ENCODE measurements around the gene GMDS. TPM values are rescaled to one million over a fixed set of nuclear protein-coding genes. Genes with fewer than 3 reads are reported as not detected.

The GMDS gene
- total and polyA plus RNA-seq, 2 experiments from 2014 or later = 30.1 to 36.5 TPM

DNA sequence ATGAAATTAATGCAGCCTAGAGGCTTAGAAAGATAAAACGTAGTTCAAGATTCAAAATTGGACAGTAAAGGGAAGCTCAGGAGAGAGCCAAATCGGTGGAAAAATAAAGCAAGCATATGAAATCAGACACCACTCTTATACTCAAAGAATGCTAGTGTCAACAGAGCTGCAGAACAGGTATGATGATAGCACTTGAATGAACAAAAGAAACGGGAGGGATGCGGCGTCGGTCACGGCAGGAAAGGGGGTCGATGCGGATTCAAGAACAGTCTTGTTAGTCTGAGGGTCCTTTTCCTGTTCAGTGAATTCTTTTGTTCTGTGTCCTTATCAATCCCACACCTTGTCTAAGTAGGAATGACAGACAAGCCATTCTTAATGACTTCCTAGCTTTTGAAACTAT, 521.3 kb downstream of the GMDS start:
- H3K27me3 Mint-ChIP-seq (ENCODE audit: insufficient read depth, low read depth, poor library complexity) = peaks cover 5% of the 10 kb centered on the region
- H3K27me3 ChIP-seq (ENCODE audit: insufficient read depth) = no peaks in the 10 kb centered on the region
- H3K4me3 ChIP-seq = no peak overlapping the region
- no peaks in the 10 kb centered on the region for H3K9me2 ChIP-seq (ENCODE audit: insufficient read depth)
- H3K9me3 Mint-ChIP-seq = no peaks in the 10 kb centered on the region
- ATAC-seq (no peak), DNase-seq (ENCODE audit: low spot score) (peak; percentile 46)
- TF ChIP-seq CREB1 (CRISPR knock-in tag; IDR thresholded peaks at IDR 0.05; ENCODE audit: low read depth) = no peak
- TF ChIP-seq EZH2 (IDR thresholded peaks at IDR 0.05; ENCODE audit: low read depth, unreplicated experiment) = no peak
- no peak for TF ChIP-seq POLR2AphosphoS5 (IDR thresholded peaks at IDR 0.05; ENCODE audit: low read depth)
- no peak for TF ChIP-seq STAT1 (IDR thresholded peaks at IDR 0.05; ENCODE audit: unreplicated experiment)
- no peak for TF ChIP-seq JUNB (IDR thresholded peaks at IDR 0.05; ENCODE audit: unreplicated experiment)
- TF ChIP-seq, protein P1, sequence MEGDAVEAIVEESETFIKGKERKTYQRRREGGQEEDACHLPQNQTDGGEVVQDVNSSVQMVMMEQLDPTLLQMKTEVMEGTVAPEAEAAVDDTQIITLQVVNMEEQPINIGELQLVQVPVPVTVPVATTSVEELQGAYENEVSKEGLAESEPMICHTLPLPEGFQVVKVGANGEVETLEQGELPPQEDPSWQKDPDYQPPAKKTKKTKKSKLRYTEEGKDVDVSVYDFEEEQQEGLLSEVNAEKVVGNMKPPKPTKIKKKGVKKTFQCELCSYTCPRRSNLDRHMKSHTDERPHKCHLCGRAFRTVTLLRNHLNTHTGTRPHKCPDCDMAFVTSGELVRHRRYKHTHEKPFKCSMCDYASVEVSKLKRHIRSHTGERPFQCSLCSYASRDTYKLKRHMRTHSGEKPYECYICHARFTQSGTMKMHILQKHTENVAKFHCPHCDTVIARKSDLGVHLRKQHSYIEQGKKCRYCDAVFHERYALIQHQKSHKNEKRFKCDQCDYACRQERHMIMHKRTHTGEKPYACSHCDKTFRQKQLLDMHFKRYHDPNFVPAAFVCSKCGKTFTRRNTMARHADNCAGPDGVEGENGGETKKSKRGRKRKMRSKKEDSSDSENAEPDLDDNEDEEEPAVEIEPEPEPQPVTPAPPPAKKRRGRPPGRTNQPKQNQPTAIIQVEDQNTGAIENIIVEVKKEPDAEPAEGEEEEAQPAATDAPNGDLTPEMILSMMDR (conservative IDR thresholded peaks at IDR 0.05; ENCODE audit: low read depth in 2 of 2) = no peak
- no peak for TF ChIP-seq ZNF331 (CRISPR knock-in tag; IDR thresholded peaks at IDR 0.05; ENCODE audit: low read depth)
- no peaks in the 10 kb centered on the region for H3K79me2 ChIP-seq (replicated peaks; ENCODE audit: insufficient read depth)
- no peak overlapping the region for H3K4me3 Mint-ChIP-seq
- no peaks in the 10 kb centered on the region for H3F3A ChIP-seq (replicated peaks; ENCODE audit: low read depth)
- no peaks in the 10 kb centered on the region for H3K36me3 Mint-ChIP-seq (ENCODE audit: low read depth)
- no peak overlapping the region for H2AFZ ChIP-seq
- peaks cover 38% of the 10 kb centered on the region for H3K4me1 Mint-ChIP-seq
- H3K27ac Mint-ChIP-seq = no peak overlapping the region
- H3K4me2 ChIP-seq = 0 out of 2 replicates have a peak overlapping the region, but pooled peaks have one; percentile 18
- no peaks in the 10 kb centered on the region for H3K36me3 ChIP-seq (ENCODE audit: insufficient read depth)
- peaks cover 30% of the 10 kb centered on the region for H3K4me1 ChIP-seq (ENCODE audit: insufficient read depth)
- H3K27ac ChIP-seq (ENCODE audit: low read depth) = no peak overlapping the region
- no peaks in the 10 kb centered on the region for H4K20me1 ChIP-seq (replicated peaks; ENCODE audit: insufficient read depth)

- Histone ChIP-seq H3F3A (replicated peaks; ENCODE audit: low read depth) (no peaks in the 10 kb centered on the region), H3K4me1 (ENCODE audit: insufficient read depth) (peaks cover 27% of the 10 kb centered on the region), H3K27me3 (ENCODE audit: insufficient read depth) (no peaks in the 10 kb centered on the region), H4K20me1 (replicated peaks; ENCODE audit: insufficient read depth) (no peaks in the 10 kb centered on the region), H2AFZ (no peak overlapping the region), H3K79me2 (replicated peaks; ENCODE audit: insufficient read depth) (no peaks in the 10 kb centered on the region), H3K9me2 (ENCODE audit: insufficient read depth) (no peaks in the 10 kb centered on the region), H3K36me3 (ENCODE audit: insufficient read depth) (no peaks in the 10 kb centered on the region), H3K27ac (ENCODE audit: low read depth) (peak overlapping the region; percentile 65; the same call in 1 of the 2 replicates), H3K4me3 (no peak overlapping the region), H3K4me2 (no peak overlapping the region)
- no peaks in the 10 kb centered on the region for H3K36me3 Mint-ChIP-seq (ENCODE audit: low read depth)
- peaks cover 36% of the 10 kb centered on the region for H3K4me1 Mint-ChIP-seq
- no peak overlapping the region for H3K27ac Mint-ChIP-seq
- H3K27me3 Mint-ChIP-seq (ENCODE audit: insufficient read depth, low read depth, poor library complexity) = peaks cover 5% of the 10 kb centered on the region
- TF ChIP-seq REST (IDR thresholded peaks at IDR 0.05; ENCODE audit: unreplicated experiment) (no peak), ZNF114 (CRISPR knock-in tag; IDR thresholded peaks at IDR 0.05) (no peak), CREB1 (CRISPR knock-in tag; IDR thresholded peaks at IDR 0.05; ENCODE audit: low read depth) (no peak), EZH2 (IDR thresholded peaks at IDR 0.05; ENCODE audit: low read depth, unreplicated experiment) (no peak), EZH2phosphoT487 (IDR thresholded peaks at IDR 0.05; ENCODE audit: unreplicated experiment) (no peak), POLR2AphosphoS5 (IDR thresholded peaks at IDR 0.05; ENCODE audit: low read depth) (no peak), JUNB (IDR thresholded peaks at IDR 0.05; ENCODE audit: unreplicated experiment) (no peak)
- TF ChIP-seq, protein P2, sequence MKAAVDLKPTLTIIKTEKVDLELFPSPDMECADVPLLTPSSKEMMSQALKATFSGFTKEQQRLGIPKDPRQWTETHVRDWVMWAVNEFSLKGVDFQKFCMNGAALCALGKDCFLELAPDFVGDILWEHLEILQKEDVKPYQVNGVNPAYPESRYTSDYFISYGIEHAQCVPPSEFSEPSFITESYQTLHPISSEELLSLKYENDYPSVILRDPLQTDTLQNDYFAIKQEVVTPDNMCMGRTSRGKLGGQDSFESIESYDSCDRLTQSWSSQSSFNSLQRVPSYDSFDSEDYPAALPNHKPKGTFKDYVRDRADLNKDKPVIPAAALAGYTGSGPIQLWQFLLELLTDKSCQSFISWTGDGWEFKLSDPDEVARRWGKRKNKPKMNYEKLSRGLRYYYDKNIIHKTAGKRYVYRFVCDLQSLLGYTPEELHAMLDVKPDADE (IDR thresholded peaks at IDR 0.05) = no peak
- TF ChIP-seq, protein P1 (conservative IDR thresholded peaks at IDR 0.05; ENCODE audit: low read depth in 2 of 2) = peak; percentile 23 to 26; a peak in 1 of 4 replicates
- DNase-seq (ENCODE audit: low spot score) (no peak), ATAC-seq (no peak)
- H3K9me3 Mint-ChIP-seq = no peaks in the 10 kb centered on the region
- H3K4me3 Mint-ChIP-seq = no peak overlapping the region
Measured at GRCh38 chr6:1722801-1723200, 522.6 kb downstream of the GMDS start.
